Neural progenitor cell (in vitro differentiated cells): ENCODE results near the gene OLFML2B.

Experiments
- EZH2 ChIP-seq: fragments of 200-600 bp; sonication (generic); IDR thresholded peaks from 2 replicates; pipeline ENCODE4 v1.6.1; 2017; ENCODE audit warnings: antibody characterized with exemption, mild to moderate bottlenecking, moderate library complexity
- TF ChIP-seq, protein P1 (sequence below): fragments of 200-600 bp; sonication (generic); IDR thresholded peaks from 2 replicates; pipeline ENCODE4 v1.5.1; 2017; ENCODE audit warnings: antibody characterized with exemption, mild to moderate bottlenecking

DNA sequence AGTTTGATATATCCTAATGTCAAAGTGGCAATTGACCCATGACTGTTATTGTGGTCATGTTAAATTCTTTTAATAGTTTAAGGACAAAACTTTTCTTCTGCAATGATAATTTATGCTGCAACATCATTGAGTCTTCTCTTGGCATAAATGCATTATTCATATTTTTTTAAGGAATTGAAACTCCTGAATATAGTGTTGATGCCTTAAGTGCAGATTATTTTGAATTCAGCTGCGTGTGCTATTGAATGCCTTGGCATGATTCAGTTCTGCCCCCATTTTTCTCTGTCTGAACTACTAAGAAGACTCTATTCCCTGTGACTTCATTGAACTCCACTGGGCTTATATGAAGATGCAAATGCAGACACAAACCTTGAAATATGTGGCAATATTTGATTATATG, 23.3 kb upstream of the OLFML2B start:
- TF ChIP-seq, protein P1, sequence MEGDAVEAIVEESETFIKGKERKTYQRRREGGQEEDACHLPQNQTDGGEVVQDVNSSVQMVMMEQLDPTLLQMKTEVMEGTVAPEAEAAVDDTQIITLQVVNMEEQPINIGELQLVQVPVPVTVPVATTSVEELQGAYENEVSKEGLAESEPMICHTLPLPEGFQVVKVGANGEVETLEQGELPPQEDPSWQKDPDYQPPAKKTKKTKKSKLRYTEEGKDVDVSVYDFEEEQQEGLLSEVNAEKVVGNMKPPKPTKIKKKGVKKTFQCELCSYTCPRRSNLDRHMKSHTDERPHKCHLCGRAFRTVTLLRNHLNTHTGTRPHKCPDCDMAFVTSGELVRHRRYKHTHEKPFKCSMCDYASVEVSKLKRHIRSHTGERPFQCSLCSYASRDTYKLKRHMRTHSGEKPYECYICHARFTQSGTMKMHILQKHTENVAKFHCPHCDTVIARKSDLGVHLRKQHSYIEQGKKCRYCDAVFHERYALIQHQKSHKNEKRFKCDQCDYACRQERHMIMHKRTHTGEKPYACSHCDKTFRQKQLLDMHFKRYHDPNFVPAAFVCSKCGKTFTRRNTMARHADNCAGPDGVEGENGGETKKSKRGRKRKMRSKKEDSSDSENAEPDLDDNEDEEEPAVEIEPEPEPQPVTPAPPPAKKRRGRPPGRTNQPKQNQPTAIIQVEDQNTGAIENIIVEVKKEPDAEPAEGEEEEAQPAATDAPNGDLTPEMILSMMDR: no peak
- TF ChIP-seq EZH2: no peak
